Measurements from ENCODE around the gene CBR1.

GRCh38 chr21:36097427-36098181 is 27.8 kb downstream of the CBR1 start:
- TF ChIP-seq RXRA (IDR thresholded peaks at IDR 0.05; ENCODE audit: insufficient read depth, low read depth, low read length) = no peak
- TF ChIP-seq EZH2 (IDR thresholded peaks at IDR 0.05; ENCODE audit: low read depth, low read length, severe bottlenecking) = no peak
- no peak for TF ChIP-seq POLR2A (IDR thresholded peaks at IDR 0.05; ENCODE audit: control extremely low read depth in 1 of 2, low read depth in 2 of 2, low read length in 2 of 2)
- TF ChIP-seq, protein P1, sequence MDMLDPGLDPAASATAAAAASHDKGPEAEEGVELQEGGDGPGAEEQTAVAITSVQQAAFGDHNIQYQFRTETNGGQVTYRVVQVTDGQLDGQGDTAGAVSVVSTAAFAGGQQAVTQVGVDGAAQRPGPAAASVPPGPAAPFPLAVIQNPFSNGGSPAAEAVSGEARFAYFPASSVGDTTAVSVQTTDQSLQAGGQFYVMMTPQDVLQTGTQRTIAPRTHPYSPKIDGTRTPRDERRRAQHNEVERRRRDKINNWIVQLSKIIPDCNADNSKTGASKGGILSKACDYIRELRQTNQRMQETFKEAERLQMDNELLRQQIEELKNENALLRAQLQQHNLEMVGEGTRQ (IDR thresholded peaks at IDR 0.05; ENCODE audit: low read length) = no peak
- no peak; the same call in 1 of the 2 replicates for TF ChIP-seq E2F6 (IDR thresholded peaks at IDR 0.05)
- no peak for TF ChIP-seq TAF1 (IDR thresholded peaks at IDR 0.05; ENCODE audit: low read depth, low read length)
- no peak for TF ChIP-seq SRF (IDR thresholded peaks at IDR 0.05; ENCODE audit: low read depth, low read length)
- no peak for TF ChIP-seq POLR2AphosphoS5 (IDR thresholded peaks at IDR 0.05; ENCODE audit: low read depth, low read length)
- no peak for TF ChIP-seq SIN3A (conservative IDR thresholded peaks at IDR 0.05 in 1 of 2, IDR thresholded peaks at IDR 0.05 in 1 of 2; ENCODE audit: low read depth in 1 of 2, low read length in 2 of 2)
- TF ChIP-seq, protein P2, sequence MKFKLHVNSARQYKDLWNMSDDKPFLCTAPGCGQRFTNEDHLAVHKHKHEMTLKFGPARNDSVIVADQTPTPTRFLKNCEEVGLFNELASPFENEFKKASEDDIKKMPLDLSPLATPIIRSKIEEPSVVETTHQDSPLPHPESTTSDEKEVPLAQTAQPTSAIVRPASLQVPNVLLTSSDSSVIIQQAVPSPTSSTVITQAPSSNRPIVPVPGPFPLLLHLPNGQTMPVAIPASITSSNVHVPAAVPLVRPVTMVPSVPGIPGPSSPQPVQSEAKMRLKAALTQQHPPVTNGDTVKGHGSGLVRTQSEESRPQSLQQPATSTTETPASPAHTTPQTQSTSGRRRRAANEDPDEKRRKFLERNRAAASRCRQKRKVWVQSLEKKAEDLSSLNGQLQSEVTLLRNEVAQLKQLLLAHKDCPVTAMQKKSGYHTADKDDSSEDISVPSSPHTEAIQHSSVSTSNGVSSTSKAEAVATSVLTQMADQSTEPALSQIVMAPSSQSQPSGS (IDR thresholded peaks at IDR 0.05; ENCODE audit: low read length) = no peak

All from H1 (cell line).